Activated naive CD8-positive, alpha-beta T cell treated with anti-CD3 and anti-CD28 coated beads for 36 hours (primary cell): ENCODE data around the gene CFL1. TPM values are rescaled to one million over a fixed set of nuclear protein-coding genes. Genes with fewer than 3 reads are reported as not detected.

Experiments used
- DNase-seq: peaks from one replicate; pipeline ENCODE4 v3.0.0; 2021
- H3K27ac Mint-ChIP-seq: one replicate; pipeline ENCODE4 v1.8.0; 2022; ENCODE audit warnings: mild to moderate bottlenecking, moderate library complexity, mixed read lengths
- H3K27me3 Mint-ChIP-seq: one replicate; pipeline ENCODE4 v1.8.0; 2022; ENCODE audit warnings: mild to moderate bottlenecking, mixed read lengths
- H3K36me3 Mint-ChIP-seq: one replicate; pipeline ENCODE4 v1.8.0; 2021; ENCODE audit warnings: mild to moderate bottlenecking, mixed read lengths
- H3K4me1 Mint-ChIP-seq: one replicate; pipeline ENCODE4 v1.8.0; 2021; ENCODE audit warnings: mixed read lengths
- H3K4me3 Mint-ChIP-seq: one replicate; pipeline ENCODE4 v1.8.0; 2022; ENCODE audit warnings: mild to moderate bottlenecking, moderate library complexity, mixed read lengths
- H3K9me3 Mint-ChIP-seq: one replicate; pipeline ENCODE4 v1.8.0; 2022; ENCODE audit warnings: mixed read lengths
- total RNA-seq, 2 experiments: library from RNA; stranded (reverse); gene quantifications; one replicate each; pipeline ENCODE4 v1.2.3, GENCODE V29; 2021

The CFL1 gene
- 1,000 to 10,000 TPM; 1,050 to 1,075 TPM for total RNA-seq

- Mint-ChIP-seq H3K36me3 (peaks cover 44% of the 10 kb centered on the region), H3K27me3 (no peaks in the 10 kb centered on the region), H3K4me1 (peaks cover 58% of the 10 kb centered on the region), H3K4me3 (peak within 1 kb of the TSS; percentile 96), H3K27ac (peak within 1 kb of the TSS; percentile 98), H3K9me3 (no peaks in the 10 kb centered on the region)
- peak; percentile 100 for DNase-seq
Observed at GRCh38 chr11:65857853-65858680, at the start of gene CFL1. Gene CFL1 (minus strand): TSS chr11:65858180. CDS start chr11:65858099, 81 bp downstream.

- H3K27me3 Mint-ChIP-seq, result peaks cover 10% of the 10 kb centered on the region
- no peak overlapping the region for H3K27ac Mint-ChIP-seq
- no peaks in the 10 kb centered on the region for H3K36me3 Mint-ChIP-seq
- no peak overlapping the region for H3K4me3 Mint-ChIP-seq
- peaks cover 5% of the 10 kb centered on the region for H3K4me1 Mint-ChIP-seq
- DNase-seq, result no peak
- no peaks in the 10 kb centered on the region for H3K9me3 Mint-ChIP-seq
Observed at GRCh38 chr11:65906602-65907001, 48.6 kb upstream of the CFL1 start.

- Mint-ChIP-seq H3K4me3 (no peak overlapping the region), H3K9me3 (no peaks in the 10 kb centered on the region), H3K27ac (no peak overlapping the region), H3K27me3 (peaks cover 10% of the 10 kb centered on the region), H3K36me3 (peaks cover 3% of the 10 kb centered on the region), H3K4me1 (peaks cover 2% of the 10 kb centered on the region)
- DNase-seq, result no peak
Observed at GRCh38 chr11:65903715-65904114, 45.7 kb upstream of the CFL1 start.

GRCh38 chr11:65903068-65903481 is 45.1 kb upstream of the CFL1 start:
- peaks cover 2% of the 10 kb centered on the region for H3K4me1 Mint-ChIP-seq
- no peak for DNase-seq
- no peak overlapping the region for H3K4me3 Mint-ChIP-seq
- peaks cover 7% of the 10 kb centered on the region for H3K27me3 Mint-ChIP-seq
- no peaks in the 10 kb centered on the region for H3K9me3 Mint-ChIP-seq
- H3K27ac Mint-ChIP-seq, result no peak overlapping the region
- H3K36me3 Mint-ChIP-seq, result peaks cover 5% of the 10 kb centered on the region

- Mint-ChIP-seq H3K4me1 (peaks cover 19% of the 10 kb centered on the region), H3K27me3 (peaks cover 3% of the 10 kb centered on the region), H3K4me3 (no peak overlapping the region), H3K9me3 (no peaks in the 10 kb centered on the region), H3K36me3 (peaks cover 13% of the 10 kb centered on the region), H3K27ac (no peak overlapping the region)
- DNase-seq, result no peak
Observed at GRCh38 chr11:65900899-65901180, 42.9 kb upstream of the CFL1 start.

- Mint-ChIP-seq H3K36me3 (peaks cover 19% of the 10 kb centered on the region), H3K9me3 (no peaks in the 10 kb centered on the region), H3K4me3 (peak within 1 kb of the TSS; percentile 94), H3K27ac (peak within 1 kb of the TSS; percentile 89), H3K27me3 (peaks cover 3% of the 10 kb centered on the region), H3K4me1 (peaks cover 24% of the 10 kb centered on the region)
- peak; percentile 97 for DNase-seq
Observed at GRCh38 chr11:65900125-65900898, 42.3 kb upstream of the CFL1 start, which contains the start of gene FOSL1. Gene FOSL1 (minus strand): TSS chr11:65900388. CDS start chr11:65900339, 49 bp downstream.

- Mint-ChIP-seq H3K4me1 (peaks cover 27% of the 10 kb centered on the region), H3K4me3 (peak overlapping the region; percentile 94), H3K27ac (peak overlapping the region; percentile 89), H3K9me3 (no peaks in the 10 kb centered on the region), H3K36me3 (peaks cover 22% of the 10 kb centered on the region), H3K27me3 (peaks cover 3% of the 10 kb centered on the region)
- DNase-seq, result peak; percentile 86
Observed at GRCh38 chr11:65899356-65900124, 41.6 kb upstream of the CFL1 start.

- H3K27ac Mint-ChIP-seq, result peak overlapping the region; percentile 91
- H3K4me3 Mint-ChIP-seq, result peak overlapping the region; percentile 94
- peaks cover 3% of the 10 kb centered on the region for H3K27me3 Mint-ChIP-seq
- H3K4me1 Mint-ChIP-seq, result peaks cover 32% of the 10 kb centered on the region
- no peaks in the 10 kb centered on the region for H3K9me3 Mint-ChIP-seq
- DNase-seq, result no peak
- peaks cover 28% of the 10 kb centered on the region for H3K36me3 Mint-ChIP-seq
Observed at GRCh38 chr11:65898656-65899355, 40.8 kb upstream of the CFL1 start.

GRCh38 chr11:65897020-65897471 is 39.1 kb upstream of the CFL1 start:
- Mint-ChIP-seq H3K4me3 (no peak overlapping the region), H3K27ac (no peak overlapping the region), H3K9me3 (no peaks in the 10 kb centered on the region), H3K4me1 (peaks cover 47% of the 10 kb centered on the region), H3K27me3 (peaks cover 6% of the 10 kb centered on the region), H3K36me3 (peaks cover 37% of the 10 kb centered on the region)
- no peak for DNase-seq

- peaks cover 3% of the 10 kb centered on the region for H3K27me3 Mint-ChIP-seq
- H3K36me3 Mint-ChIP-seq, result peaks cover 42% of the 10 kb centered on the region
- peaks cover 49% of the 10 kb centered on the region for H3K4me1 Mint-ChIP-seq
- no peaks in the 10 kb centered on the region for H3K9me3 Mint-ChIP-seq
- no peak overlapping the region for H3K27ac Mint-ChIP-seq
- H3K4me3 Mint-ChIP-seq, result no peak overlapping the region
- DNase-seq, result no peak
Observed at GRCh38 chr11:65896034-65896999, 38.3 kb upstream of the CFL1 start.

- H3K27me3 Mint-ChIP-seq, result peaks cover 3% of the 10 kb centered on the region
- H3K27ac Mint-ChIP-seq, result peak overlapping the region; percentile 70
- no peak for DNase-seq
- H3K4me3 Mint-ChIP-seq, result peak overlapping the region; percentile 22
- peaks cover 42% of the 10 kb centered on the region for H3K36me3 Mint-ChIP-seq
- H3K4me1 Mint-ChIP-seq, result peaks cover 48% of the 10 kb centered on the region
- H3K9me3 Mint-ChIP-seq, result no peaks in the 10 kb centered on the region
Observed at GRCh38 chr11:65895482-65895981, 37.6 kb upstream of the CFL1 start.

- Mint-ChIP-seq H3K9me3 (no peaks in the 10 kb centered on the region), H3K27ac (peak overlapping the region; percentile 86), H3K27me3 (peaks cover 3% of the 10 kb centered on the region), H3K4me1 (peaks cover 59% of the 10 kb centered on the region), H3K36me3 (peaks cover 42% of the 10 kb centered on the region), H3K4me3 (peak overlapping the region; percentile 89)
- DNase-seq, result no peak
Observed at GRCh38 chr11:65894034-65894591, 36.1 kb upstream of the CFL1 start.

GRCh38 chr11:65892661-65893317 is 34.8 kb upstream of the CFL1 start:
- no peaks in the 10 kb centered on the region for H3K9me3 Mint-ChIP-seq
- peaks cover 63% of the 10 kb centered on the region for H3K4me1 Mint-ChIP-seq
- DNase-seq, result no peak
- H3K36me3 Mint-ChIP-seq, result peaks cover 39% of the 10 kb centered on the region
- peaks cover 3% of the 10 kb centered on the region for H3K27me3 Mint-ChIP-seq
- peak overlapping the region; percentile 89 for H3K4me3 Mint-ChIP-seq
- peak overlapping the region; percentile 86 for H3K27ac Mint-ChIP-seq
